ENCODE data around the gene SPOP.

The SPOP gene

DNA sequence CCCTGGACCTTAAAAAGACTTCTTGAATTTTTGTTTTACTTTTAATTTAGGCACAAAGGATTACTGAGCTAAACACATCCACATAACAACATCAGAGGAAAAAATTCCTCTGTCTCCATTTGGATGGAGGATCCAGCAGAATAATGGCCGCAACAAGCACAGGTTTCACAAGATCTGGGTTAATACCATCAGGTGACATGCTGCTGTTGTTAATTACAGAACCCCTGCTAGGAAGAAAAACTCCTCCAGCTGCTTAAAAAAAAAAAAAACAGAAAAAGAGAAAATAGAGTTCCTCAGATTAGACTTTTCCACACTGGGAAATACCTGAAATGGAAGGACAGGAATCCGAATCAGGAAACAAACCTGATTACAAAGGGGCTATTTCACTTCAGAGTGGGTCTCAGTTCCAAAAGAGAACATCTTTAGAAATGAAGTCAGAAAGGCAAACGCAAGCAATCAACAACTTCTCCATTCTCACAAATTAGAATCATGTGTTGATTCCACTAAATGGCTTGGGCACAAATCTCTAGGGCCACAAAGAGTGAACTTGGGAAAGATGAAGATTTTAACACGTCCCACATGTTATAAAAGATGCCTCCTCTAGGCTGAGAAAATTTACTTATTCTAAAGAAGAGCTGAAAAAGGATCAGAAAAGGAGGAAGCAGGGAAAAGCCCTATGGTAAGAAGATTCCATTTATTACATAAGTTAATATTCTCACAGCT is 44.0 kb downstream of the SPOP start:
- TF ChIP-seq, protein P1, sequence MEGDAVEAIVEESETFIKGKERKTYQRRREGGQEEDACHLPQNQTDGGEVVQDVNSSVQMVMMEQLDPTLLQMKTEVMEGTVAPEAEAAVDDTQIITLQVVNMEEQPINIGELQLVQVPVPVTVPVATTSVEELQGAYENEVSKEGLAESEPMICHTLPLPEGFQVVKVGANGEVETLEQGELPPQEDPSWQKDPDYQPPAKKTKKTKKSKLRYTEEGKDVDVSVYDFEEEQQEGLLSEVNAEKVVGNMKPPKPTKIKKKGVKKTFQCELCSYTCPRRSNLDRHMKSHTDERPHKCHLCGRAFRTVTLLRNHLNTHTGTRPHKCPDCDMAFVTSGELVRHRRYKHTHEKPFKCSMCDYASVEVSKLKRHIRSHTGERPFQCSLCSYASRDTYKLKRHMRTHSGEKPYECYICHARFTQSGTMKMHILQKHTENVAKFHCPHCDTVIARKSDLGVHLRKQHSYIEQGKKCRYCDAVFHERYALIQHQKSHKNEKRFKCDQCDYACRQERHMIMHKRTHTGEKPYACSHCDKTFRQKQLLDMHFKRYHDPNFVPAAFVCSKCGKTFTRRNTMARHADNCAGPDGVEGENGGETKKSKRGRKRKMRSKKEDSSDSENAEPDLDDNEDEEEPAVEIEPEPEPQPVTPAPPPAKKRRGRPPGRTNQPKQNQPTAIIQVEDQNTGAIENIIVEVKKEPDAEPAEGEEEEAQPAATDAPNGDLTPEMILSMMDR (IDR thresholded peaks at IDR 0.05; ENCODE audit: extremely low read depth, missing control alignments), result no peak
- DNase-seq (ENCODE audit: low spot score), result no peak

DNA sequence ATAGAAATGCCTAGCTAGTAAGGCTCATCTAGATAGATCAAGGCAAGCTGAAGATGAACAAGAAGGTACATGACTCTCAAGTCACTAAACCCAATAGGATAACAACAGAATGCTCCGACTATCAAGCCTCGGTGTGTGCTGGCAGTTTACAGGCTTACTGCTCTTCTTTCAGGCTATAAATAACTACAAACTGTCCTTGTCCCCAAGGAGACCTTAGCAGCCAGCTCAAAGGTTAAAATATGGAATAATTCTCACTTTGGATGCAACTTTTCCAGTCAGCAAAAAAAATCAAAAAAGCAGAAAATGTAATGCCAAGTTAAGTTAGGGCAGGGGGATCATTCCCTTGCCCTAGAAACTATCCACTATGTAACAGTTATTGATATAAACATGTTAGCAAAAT is 44.6 kb downstream of the SPOP start:
- TF ChIP-seq, protein P1 (IDR thresholded peaks at IDR 0.05; ENCODE audit: extremely low read depth, missing control alignments), result no peak
- no peak for DNase-seq (ENCODE audit: low spot score)

DNA sequence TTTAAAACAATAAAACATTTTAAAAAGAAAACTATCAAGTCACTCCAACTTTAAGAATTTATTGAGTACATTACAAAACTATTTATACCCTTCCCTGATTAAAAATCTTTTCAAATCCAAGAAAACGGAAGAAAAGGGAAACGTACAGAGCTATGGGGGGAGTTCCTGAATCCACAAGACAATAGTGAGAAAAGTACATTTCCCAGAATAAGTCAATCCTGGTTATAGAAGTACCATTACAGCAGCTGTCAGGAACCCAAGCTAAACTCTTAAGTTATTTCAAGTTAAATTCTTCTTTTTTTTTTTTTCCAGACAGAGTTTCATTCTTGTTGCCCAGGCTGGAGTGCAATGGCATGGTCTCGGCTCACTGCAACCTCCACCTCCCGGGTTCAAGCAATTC is 45.7 kb downstream of the SPOP start:
- DNase-seq (ENCODE audit: low spot score), result no peak

DNA sequence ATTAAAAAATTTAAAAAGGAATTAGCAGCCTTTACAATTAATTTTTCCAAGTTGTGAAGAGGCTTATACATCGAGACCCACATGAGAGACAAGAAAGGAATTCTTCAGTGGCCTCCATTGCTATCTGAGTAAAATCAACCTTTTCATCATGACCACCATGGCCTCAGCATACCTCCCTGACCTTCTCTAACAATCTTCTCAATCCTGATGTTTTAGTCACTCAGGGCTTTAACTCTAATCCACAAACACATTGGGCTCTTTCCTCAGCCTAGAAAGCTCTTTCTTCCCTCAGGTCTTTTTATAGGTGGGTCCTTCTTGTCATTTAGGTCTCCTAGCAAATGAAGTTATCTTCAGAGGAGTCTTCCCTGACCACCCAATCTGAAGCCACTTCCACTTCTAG is 46.4 kb downstream of the SPOP start:
- DNase-seq (ENCODE audit: low spot score), result no peak
- TF ChIP-seq, protein P1 (IDR thresholded peaks at IDR 0.05; ENCODE audit: extremely low read depth, missing control alignments), result no peak

More for the DNA sequence above, 45.7 kb downstream of the SPOP start:
- TF ChIP-seq, protein P1 (IDR thresholded peaks at IDR 0.05; ENCODE audit: extremely low read depth, missing control alignments), result no peak

DNA sequence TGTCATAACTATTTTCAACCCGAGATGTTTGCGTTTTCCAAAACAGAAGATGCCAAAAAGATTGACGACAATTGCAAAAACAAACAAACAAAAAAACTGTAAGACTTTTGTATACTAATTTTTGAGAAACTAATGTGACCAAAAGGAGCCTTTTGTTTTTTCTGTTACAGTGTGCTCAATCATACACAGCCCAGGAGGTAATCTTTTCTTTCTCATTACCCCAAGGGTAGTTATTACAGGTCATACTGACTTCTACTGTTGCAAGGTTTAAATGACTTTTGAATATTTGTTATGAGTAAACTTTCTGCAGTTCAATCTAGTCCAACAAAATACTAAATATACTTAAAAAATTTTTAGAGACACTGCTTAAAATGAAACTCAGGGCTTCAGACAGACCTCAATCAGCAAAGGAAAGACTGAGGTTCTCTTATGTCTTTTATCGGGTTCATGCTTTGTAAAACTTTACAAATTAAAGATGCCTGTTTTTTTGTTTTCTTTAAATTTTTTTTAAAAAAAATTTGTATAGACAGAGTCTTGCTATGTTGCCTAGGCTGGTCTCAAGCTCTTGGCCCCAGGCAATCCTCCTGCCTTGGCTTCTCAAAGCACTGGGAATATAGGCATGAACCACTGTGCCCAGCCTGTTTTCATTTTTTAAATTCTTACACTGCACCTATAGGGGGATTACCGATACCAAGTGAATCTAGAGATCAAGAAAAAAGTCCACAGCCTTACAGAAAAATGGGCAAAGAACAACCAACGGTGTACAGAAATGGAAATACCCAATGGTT is 47.6 kb downstream of the SPOP start:
- no peak for DNase-seq (ENCODE audit: low spot score)
- TF ChIP-seq, protein P1 (IDR thresholded peaks at IDR 0.05; ENCODE audit: extremely low read depth, missing control alignments), result no peak

DNA sequence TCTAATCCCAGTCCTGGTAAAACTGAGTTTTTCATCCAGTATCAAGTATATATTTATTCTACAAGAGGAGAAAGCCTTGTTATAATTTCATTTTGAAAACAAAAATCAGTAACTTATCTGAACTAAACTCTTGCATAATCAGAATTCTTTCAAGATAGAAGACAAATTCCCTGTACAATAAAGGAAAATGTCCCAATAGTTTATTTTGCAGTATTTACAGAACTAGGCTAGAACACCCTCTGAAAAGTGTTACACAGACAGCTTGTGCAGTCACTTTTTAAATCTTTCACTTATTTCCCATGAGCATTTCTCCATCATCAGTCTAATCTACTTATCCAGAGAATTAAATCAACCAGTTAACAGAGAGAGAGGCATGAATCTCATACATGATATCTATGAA is 48.5 kb downstream of the SPOP start:
- no peak for DNase-seq (ENCODE audit: low spot score)
- TF ChIP-seq, protein P1 (IDR thresholded peaks at IDR 0.05; ENCODE audit: extremely low read depth, missing control alignments), result no peak

DNA sequence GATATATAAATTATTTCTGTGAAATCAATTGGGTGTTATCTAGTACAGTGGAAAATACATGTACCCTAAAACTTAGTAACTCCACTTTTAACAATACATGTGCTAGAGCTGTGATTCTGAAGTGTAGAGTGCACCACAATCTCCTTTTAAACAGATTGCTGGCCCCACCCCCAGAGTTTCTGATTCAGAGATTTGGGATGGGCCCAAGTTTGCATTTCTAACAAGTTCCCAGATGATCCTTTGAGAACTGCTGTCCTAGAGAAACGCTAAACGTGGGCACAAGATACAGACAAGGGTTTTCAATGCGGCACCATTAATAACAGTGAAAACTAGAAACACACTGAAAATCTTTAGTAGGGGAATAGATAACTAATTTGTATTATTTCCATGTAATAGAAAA is 53.0 kb downstream of the SPOP start:
- TF ChIP-seq, protein P1 (IDR thresholded peaks at IDR 0.05; ENCODE audit: extremely low read depth, missing control alignments), result no peak
- DNase-seq (ENCODE audit: low spot score), result no peak
